ENCODE data around the gene HNRNPA1.

Gene HNRNPA1

DNA sequence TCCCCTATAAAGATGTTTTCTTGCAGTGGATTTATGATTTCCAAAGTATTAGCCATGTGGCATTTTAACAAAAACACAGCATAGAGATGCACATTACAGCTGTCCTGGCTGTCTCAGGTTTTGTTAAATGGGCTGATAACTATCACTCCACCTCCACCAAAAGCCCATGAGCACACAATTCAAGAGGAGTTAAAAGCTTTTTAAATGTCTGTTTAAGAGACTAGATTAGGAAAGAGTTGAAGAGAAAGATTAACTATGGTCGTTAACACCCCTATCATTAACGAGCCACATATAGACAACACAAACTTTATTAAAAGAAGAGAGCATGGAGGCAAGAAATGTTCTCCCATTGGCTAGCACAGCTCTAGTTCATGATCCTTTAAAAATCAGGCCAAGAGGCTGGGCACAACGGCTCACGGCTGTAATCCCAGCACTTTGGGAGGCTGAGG lies 15.1 kb upstream of the HNRNPA1 start:
- no peak for DNase-seq (ENCODE audit: low read depth, low spot score)
- Histone ChIP-seq H3K36me3 (ENCODE audit: insufficient read depth, low read length) (peaks cover 4% of the 10 kb centered on the region; the same call in 1 of the 2 replicates), H3K4me3 (no peak overlapping the region), H3K27ac (peak overlapping the region; percentile 77), H3K9me3 (ENCODE audit: low read depth, low read length) (no peaks in the 10 kb centered on the region), H3K9ac (ENCODE audit: insufficient read length) (no peak overlapping the region)
- TF ChIP-seq EZH2 (IDR thresholded peaks at IDR 0.05) (no peak), POLR2AphosphoS5 (IDR thresholded peaks at IDR 0.05; ENCODE audit: borderline replicate concordance, low read depth, low read length) (no peak), FOXP2 (optimal IDR thresholded peaks at IDR 0.05; ENCODE audit: control extremely low read depth, extremely low read length, insufficient read depth) (no peak)

GRCh38 chr12:54266852-54267251 lies 13.7 kb upstream of the HNRNPA1 start:
- no peak for DNase-seq (ENCODE audit: low read depth, low spot score)
- H3K36me3 ChIP-seq (ENCODE audit: insufficient read depth, low read length), result peaks cover 9% of the 10 kb centered on the region

DNA sequence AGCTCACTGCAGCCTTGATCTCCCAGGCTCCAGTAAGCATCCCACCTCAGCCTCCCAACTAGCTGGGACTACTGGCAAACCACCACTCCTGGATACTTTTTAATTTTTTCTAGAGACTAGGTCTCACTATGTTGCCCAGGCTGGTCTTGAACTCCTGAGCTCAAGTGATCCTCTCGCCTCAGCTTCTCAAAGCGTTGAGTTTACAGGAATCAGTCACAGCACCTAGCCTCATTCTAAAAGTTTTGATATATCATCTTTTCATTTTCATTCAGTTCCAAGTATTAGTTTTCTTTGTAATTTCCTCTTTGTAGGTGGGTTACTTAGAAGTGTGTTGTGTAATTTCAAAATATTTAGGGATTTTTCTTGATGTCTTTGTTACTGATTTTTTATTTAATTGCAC lies 10.2 kb upstream of the HNRNPA1 start:
- DNase-seq (ENCODE audit: low read depth, low spot score), result no peak
- H3K27ac ChIP-seq, result peak overlapping the region; percentile 56
- no peaks in the 10 kb centered on the region for H3K9me3 ChIP-seq (ENCODE audit: low read depth, low read length)
- no peak overlapping the region for H3K4me3 ChIP-seq
- TF ChIP-seq FOXP2 (optimal IDR thresholded peaks at IDR 0.05; ENCODE audit: control extremely low read depth, extremely low read length, insufficient read depth) (no peak), POLR2AphosphoS5 (IDR thresholded peaks at IDR 0.05; ENCODE audit: borderline replicate concordance, low read depth, low read length) (no peak), EZH2 (IDR thresholded peaks at IDR 0.05) (no peak)
- no peak overlapping the region for H3K9ac ChIP-seq (ENCODE audit: insufficient read length)
- H3K36me3 ChIP-seq (ENCODE audit: insufficient read depth, low read length), result peaks cover 35% of the 10 kb centered on the region

More at GRCh38 chr12:54266852-54267251, 13.7 kb upstream of the HNRNPA1 start:
- TF ChIP-seq EZH2 (IDR thresholded peaks at IDR 0.05), result no peak
- Histone ChIP-seq H3K9ac (ENCODE audit: insufficient read length) (no peak overlapping the region), H3K9me3 (ENCODE audit: low read depth, low read length) (no peaks in the 10 kb centered on the region), H3K4me3 (no peak overlapping the region), H3K27ac (peak overlapping the region; percentile 1)

- peaks cover 44% of the 10 kb centered on the region for H3K36me3 ChIP-seq (ENCODE audit: insufficient read depth, low read length)
- H3K9me3 ChIP-seq (ENCODE audit: low read depth, low read length), result no peaks in the 10 kb centered on the region
- H3K4me3 ChIP-seq, result no peak overlapping the region
- no peak for DNase-seq (ENCODE audit: low read depth, low spot score)
- no peak for TF ChIP-seq EZH2 (IDR thresholded peaks at IDR 0.05)
- TF ChIP-seq POLR2AphosphoS5 (IDR thresholded peaks at IDR 0.05; ENCODE audit: borderline replicate concordance, low read depth, low read length), result no peak
- no peak for TF ChIP-seq FOXP2 (optimal IDR thresholded peaks at IDR 0.05; ENCODE audit: control extremely low read depth, extremely low read length, insufficient read depth)
- no peak overlapping the region for H3K9ac ChIP-seq (ENCODE audit: insufficient read length)
- H3K27ac ChIP-seq, result peak overlapping the region; percentile 23
Observed at GRCh38 chr12:54272214-54272613, 8.3 kb upstream of the HNRNPA1 start.

GRCh38 chr12:54273981-54274380 lies 6.5 kb upstream of the HNRNPA1 start:
- Histone ChIP-seq H3K4me3 (0 out of 2 replicates have a peak overlapping the region, but pooled peaks have one; percentile 8), H3K9me3 (ENCODE audit: low read depth, low read length) (no peaks in the 10 kb centered on the region), H3K27ac (peak overlapping the region; percentile 56), H3K36me3 (ENCODE audit: insufficient read depth, low read length) (peaks cover 55% of the 10 kb centered on the region), H3K9ac (ENCODE audit: insufficient read length) (peak overlapping the region; percentile 13)
- TF ChIP-seq EZH2 (IDR thresholded peaks at IDR 0.05) (no peak), POLR2AphosphoS5 (IDR thresholded peaks at IDR 0.05; ENCODE audit: borderline replicate concordance, low read depth, low read length) (no peak), FOXP2 (optimal IDR thresholded peaks at IDR 0.05; ENCODE audit: control extremely low read depth, extremely low read length, insufficient read depth) (no peak)
- no peak for DNase-seq (ENCODE audit: low read depth, low spot score)

- H3K9ac ChIP-seq (ENCODE audit: insufficient read length), result peak overlapping the region; percentile 12
- H3K36me3 ChIP-seq (ENCODE audit: insufficient read depth, low read length), result peaks cover 64% of the 10 kb centered on the region
- no peak for TF ChIP-seq EZH2 (IDR thresholded peaks at IDR 0.05)
- no peak for TF ChIP-seq FOXP2 (optimal IDR thresholded peaks at IDR 0.05; ENCODE audit: control extremely low read depth, extremely low read length, insufficient read depth)
- TF ChIP-seq POLR2AphosphoS5 (IDR thresholded peaks at IDR 0.05; ENCODE audit: borderline replicate concordance, low read depth, low read length), result no peak
- H3K4me3 ChIP-seq, result no peak overlapping the region
- H3K9me3 ChIP-seq (ENCODE audit: low read depth, low read length), result no peaks in the 10 kb centered on the region
- DNase-seq (ENCODE audit: low read depth, low spot score), result no peak
- peak overlapping the region; percentile 45; the same call in 1 of the 2 replicates for H3K27ac ChIP-seq
Observed at GRCh38 chr12:54276368-54276767, 4.2 kb upstream of the HNRNPA1 start.

DNA sequence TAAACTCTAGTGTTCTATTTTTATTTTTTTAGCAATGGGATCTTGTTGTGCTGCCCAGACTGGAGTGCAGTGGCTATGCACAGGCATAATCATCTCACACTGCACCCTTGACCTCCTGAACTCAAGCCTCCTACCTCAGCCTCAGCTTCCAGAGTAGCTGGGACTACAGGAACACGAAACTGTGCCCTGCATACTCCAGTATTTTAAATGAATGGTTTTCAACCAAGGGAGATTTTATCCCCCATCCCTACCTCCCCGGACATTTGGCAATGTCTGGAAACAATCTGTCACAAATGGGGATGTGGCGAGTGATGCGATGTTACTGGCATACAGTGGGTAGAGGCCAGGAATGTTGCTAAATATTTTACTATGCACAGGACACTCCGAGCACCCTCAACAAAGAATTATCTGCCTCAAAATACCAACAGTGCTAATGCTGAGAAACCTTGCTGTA lies 2.7 kb upstream of the HNRNPA1 start:
- Histone ChIP-seq H3K27ac (no peak overlapping the region), H3K9ac (ENCODE audit: insufficient read length) (peak overlapping the region; percentile 99), H3K36me3 (ENCODE audit: insufficient read depth, low read length) (peaks cover 65% of the 10 kb centered on the region), H3K9me3 (ENCODE audit: low read depth, low read length) (no peaks in the 10 kb centered on the region), H3K4me3 (peak overlapping the region; percentile 100)
- no peak; the same call in 1 of the 2 replicates for TF ChIP-seq POLR2AphosphoS5 (IDR thresholded peaks at IDR 0.05; ENCODE audit: borderline replicate concordance, low read depth, low read length)
- no peak for TF ChIP-seq EZH2 (IDR thresholded peaks at IDR 0.05)
- TF ChIP-seq FOXP2 (optimal IDR thresholded peaks at IDR 0.05; ENCODE audit: control extremely low read depth, extremely low read length, insufficient read depth), result no peak
- DNase-seq (ENCODE audit: low read depth, low spot score), result no peak

DNA sequence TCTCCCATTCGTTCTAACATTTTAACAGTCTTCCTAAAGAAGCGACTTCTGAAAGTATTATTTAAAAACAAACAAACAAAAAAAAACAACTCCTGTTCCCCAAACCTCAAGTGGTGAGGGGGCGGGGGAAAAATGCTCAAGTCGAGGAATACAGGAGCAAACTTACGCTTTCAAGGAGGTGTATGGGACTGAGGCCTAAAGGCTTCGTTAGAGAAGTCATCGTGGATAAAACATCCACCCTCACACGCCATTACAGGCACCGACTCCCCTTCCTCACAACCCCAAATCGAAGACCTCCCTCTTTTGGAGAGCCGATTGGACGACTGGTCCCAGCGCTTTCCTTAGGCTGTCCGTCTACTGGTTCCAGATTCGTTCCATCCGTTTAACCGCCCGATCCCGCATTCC lies 1.3 kb upstream of the HNRNPA1 start:
- H3K36me3 ChIP-seq (ENCODE audit: insufficient read depth, low read length), result peaks cover 65% of the 10 kb centered on the region

More for the DNA sequence above, 1.3 kb upstream of the HNRNPA1 start:
- Histone ChIP-seq H3K9ac (ENCODE audit: insufficient read length) (peak overlapping the region; percentile 99), H3K4me3 (peak overlapping the region; percentile 100), H3K27ac (peak overlapping the region; percentile 100), H3K9me3 (ENCODE audit: low read depth, low read length) (no peaks in the 10 kb centered on the region)
- TF ChIP-seq FOXP2 (optimal IDR thresholded peaks at IDR 0.05; ENCODE audit: control extremely low read depth, extremely low read length, insufficient read depth) (no peak), POLR2AphosphoS5 (IDR thresholded peaks at IDR 0.05; ENCODE audit: borderline replicate concordance, low read depth, low read length) (no peak), EZH2 (IDR thresholded peaks at IDR 0.05) (no peak)
- no peak for DNase-seq (ENCODE audit: low read depth, low spot score)

Data from SK-N-MC (cell line).